Measurements from ENCODE around the gene WWOX.

The WWOX gene

GRCh38 chr16:78228704-78229103 lies 129.2 kb downstream of the WWOX start:
- no peak for DNase-seq (ENCODE audit: low read depth)

- no peak for DNase-seq (ENCODE audit: low read depth)
Measured at GRCh38 chr16:78230832-78231231, 131.4 kb downstream of the WWOX start.

DNA sequence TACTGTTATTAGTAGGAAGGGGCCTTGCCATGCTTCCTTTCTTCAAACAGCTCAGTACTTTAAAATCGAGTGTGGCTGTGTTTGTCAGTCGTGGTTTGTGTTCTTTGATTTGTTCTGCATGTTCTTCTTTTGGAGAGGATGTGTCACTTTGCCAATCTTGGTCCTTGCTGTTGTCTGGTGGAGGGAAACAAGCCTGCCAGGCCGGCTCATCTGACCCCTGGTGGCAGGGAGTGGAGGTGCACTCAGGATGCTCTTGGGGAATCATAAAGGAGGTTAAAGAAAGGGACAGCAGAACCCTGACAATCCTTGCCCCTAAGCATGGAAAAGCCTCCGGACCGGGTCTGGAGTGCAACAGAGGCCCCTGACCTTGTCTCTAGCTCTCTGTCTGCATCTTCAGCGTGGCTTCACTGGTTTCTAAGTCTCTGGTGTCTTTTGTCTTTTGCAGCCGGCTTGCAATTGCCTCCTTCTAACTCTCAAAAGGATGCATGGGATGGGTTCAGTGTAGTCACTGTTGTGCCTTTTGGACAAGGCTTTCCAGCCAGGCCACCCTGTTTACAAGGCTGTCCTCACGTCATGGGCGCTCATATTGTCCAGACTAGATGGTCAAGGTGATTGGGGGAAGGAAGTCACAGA lies 135.8 kb downstream of the WWOX start:
- peak; percentile 2 for DNase-seq (ENCODE audit: low read depth)

GRCh38 chr16:78235876-78236275 lies 136.4 kb downstream of the WWOX start:
- DNase-seq (ENCODE audit: low read depth) = no peak

GRCh38 chr16:78237841-78238240 lies 138.4 kb downstream of the WWOX start:
- no peak for DNase-seq (ENCODE audit: low read depth)

- no peak for DNase-seq (ENCODE audit: low read depth)
Measured at GRCh38 chr16:78240459-78241222, 141.2 kb downstream of the WWOX start.

DNA sequence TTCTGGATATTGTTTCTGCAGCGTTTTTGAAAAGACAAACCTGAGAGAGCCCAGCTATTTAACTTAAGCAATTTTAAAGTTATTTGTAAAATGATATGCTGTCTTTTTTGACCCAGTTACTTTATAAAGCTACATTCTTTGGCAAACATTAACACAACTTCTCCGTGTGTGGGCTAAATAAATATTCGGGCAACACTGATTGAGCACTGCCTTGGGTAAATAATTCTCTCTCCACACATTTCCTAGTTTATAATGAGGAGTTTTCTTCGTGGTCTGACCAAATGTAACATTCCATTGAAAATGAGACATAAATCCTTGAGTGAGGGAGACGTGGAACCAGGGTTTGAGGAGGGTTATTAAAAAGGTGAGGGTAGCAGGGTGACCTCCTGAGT lies 142.8 kb downstream of the WWOX start:
- DNase-seq (ENCODE audit: low read depth) = no peak

- no peak for DNase-seq (ENCODE audit: low read depth)
Measured at GRCh38 chr16:78244131-78244895, 144.9 kb downstream of the WWOX start.

DNA sequence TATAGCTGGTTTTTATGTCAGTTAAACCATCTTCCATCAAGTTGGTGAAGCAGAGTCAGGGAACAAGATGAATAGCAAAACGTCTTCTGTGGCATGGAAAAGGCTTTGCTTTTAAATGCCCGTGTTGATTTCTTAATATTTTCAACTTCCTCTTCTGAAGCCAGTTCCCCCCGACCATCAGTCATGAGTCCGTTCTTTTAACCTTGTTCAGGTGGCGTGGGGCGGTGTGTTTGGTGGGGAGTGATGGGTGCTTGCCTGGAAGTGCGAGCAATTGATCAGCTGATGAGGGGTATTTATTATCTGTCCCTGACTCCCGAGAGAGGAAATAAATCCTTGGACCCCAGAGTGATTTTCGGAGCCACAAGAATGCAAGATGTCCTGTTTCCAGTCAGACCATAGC lies 147.1 kb downstream of the WWOX start:
- no peak for DNase-seq (ENCODE audit: low read depth)

DNA sequence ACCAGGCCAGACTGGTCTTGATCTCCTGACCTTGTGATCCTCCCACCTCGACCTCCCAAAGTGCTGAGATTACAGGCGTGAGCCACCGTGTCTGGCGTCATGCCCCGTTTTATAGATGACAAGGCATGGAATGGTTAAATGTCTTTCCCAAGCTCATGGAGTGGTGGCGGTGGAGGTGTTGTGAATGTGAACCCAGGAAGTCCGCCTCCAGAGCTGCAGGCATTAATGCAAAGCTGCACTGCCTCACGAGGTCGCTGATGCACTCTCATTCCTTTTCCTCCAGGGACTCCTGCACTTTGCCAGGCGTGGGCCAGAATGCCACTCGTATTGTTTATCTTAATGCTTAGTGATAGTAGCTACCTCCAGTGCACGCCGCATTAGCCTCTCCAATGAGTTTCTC lies 149.6 kb downstream of the WWOX start:
- no peak for DNase-seq (ENCODE audit: low read depth)

DNA sequence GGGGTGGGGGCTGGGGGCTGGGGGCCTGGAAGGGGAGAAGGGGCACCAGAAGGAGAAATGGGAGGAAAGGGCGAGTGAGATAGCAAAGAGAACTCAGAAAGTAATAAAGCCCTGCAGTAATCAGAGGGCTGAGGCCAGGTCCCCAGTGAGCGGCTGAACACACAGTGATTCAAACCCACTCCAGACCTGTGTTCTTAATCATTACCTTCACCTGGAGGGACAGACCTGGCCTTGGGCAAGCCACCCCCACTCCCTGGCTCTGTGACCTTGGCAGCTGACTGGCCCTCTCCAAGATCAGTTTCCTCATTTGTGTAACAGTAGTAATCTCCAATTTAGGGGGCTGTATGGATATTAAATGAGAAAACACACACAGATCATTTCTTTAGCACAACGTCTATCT lies 150.4 kb downstream of the WWOX start:
- no peak for DNase-seq (ENCODE audit: low read depth)

GRCh38 chr16:78251115-78251514 lies 151.7 kb downstream of the WWOX start:
- DNase-seq (ENCODE audit: low read depth) = no peak

DNA sequence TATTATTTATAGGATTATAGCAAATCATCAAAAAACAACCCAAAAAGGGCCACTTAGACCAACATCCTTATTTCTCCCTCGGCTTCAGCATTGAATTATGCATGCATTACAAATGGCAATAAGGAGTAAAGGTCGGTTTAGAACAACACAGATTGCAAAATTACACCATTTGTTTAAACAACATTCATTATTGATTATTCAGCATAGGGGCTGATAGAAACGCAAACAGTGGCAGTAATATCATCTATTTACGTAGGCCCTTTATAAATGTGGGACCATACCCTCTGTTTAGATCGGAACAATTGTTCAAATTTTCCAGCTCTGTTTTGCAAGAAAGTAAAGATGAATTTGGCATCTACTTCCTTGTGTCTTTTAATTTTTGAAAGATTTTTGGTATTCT lies 153.3 kb downstream of the WWOX start:
- no peak for DNase-seq (ENCODE audit: low read depth)

DNA sequence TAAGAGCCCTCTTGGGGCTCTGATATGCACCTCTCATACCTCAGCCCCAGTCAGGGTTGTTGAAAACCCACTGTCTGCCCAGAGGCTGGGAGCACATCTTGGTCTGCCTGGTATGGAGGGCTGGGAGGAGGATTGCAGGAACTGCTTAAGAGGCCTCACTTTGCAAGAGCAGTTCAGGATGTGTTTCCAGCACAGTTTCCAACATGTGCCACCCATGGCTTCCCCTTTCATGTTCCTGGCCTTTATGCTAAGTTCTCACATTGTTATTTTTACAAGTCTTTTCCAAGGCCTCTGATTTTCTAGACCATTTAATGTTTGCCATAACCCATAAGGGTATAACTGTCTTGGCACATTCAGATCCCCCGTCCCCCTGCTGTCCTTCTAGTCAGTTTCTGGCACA lies 155.4 kb downstream of the WWOX start:
- no peak for DNase-seq (ENCODE audit: low read depth)

- DNase-seq (ENCODE audit: low read depth) = no peak
Measured at GRCh38 chr16:78256686-78257375, 157.4 kb downstream of the WWOX start.

DNA sequence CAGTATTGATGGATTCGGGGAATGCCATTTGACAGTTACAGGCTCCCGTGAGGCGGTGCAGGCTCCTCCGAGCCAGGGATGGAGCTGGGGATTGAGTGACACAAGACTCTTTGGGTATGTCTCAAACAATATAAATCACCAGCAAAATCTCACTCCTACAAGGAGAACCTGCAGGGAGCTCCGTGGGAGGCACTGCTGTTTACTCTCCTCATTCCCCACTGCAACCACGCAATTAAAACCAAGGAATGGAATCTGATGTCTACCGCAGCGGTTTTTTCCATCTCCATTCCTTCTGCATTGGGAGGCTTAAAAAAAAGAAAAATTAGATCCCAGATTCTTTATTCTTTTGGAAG lies 157.9 kb downstream of the WWOX start:
- DNase-seq (ENCODE audit: low read depth) = no peak

GRCh38 chr16:78258375-78259065 lies 159.1 kb downstream of the WWOX start:
- DNase-seq (ENCODE audit: low read depth) = no peak

DNA sequence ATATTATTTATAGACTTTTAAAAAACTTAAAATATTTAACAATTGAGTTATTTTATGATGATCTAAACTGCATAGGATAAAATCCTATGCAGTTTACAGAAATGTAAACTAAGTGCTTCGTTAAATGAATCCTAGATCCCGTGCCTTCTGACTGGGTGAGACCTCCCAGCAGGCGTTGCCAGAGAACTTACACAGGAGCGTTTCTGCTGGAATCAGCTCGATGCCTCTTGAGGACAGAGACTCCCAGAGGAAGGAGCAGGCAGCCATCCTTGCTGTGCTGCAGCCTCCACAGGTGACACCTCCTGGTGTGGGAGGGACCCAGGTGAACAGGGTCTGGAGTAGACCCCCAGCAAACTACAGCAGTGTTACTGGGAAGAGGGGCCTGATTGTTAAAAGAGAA lies 160.4 kb downstream of the WWOX start:
- DNase-seq (ENCODE audit: low read depth) = no peak

DNA sequence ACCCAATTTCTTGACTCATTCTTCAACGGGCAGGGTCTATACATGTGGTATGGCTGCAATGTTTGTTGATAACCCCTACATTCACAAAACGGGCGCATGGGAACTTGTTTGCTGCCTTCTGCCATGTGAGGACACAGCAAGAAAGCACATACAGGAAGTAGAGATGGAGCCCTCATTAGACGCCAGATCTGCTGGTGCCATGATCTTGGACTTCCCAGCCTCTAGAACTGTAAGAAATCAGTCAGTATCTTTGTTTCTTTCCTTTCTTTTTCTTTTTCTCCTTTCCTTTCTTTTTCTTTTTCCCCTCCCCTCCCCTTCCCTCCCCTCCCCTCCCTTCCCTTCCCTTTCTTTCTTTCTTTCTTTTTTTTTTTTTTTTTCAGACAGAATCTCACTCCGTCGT lies 165.2 kb downstream of the WWOX start:
- DNase-seq (ENCODE audit: low read depth) = no peak

- DNase-seq (ENCODE audit: low read depth) = no peak
Measured at GRCh38 chr16:78269256-78269655, 169.8 kb downstream of the WWOX start.

- DNase-seq (ENCODE audit: low read depth) = no peak
Measured at GRCh38 chr16:78271981-78272380, 172.5 kb downstream of the WWOX start.

- no peak for DNase-seq (ENCODE audit: low read depth)
Measured at GRCh38 chr16:78274771-78275170, 175.3 kb downstream of the WWOX start.
